Lower leg skin (tissue), 4 donors: ENCODE data around the gene KIF17. TPM values are rescaled to one million over a fixed set of nuclear protein-coding genes. Genes with fewer than 3 reads are reported as not detected.
"Not testable (repeated sequence)": the region's sequence is repeated elsewhere in the genome, so short reads cannot be mapped to it uniquely, and the experiment has no call there.

Source experiments
- DNase-seq, 2 donors: peaks; one replicate each; pipeline ENCODE4 v3.0.0-alpha.2; 2019; ENCODE audit warnings: low spot score in 2 of 2
- H3K4me3 ChIP-seq: fragments of 200-600 bp; sonication (generic); 2 replicates; pipeline ENCODE4 v1.5.1; 2017; ENCODE audit warnings: mild to moderate bottlenecking, low read depth; ENCODE audit not compliant: poor library complexity, severe bottlenecking
- POLR2A ChIP-seq, 2 donors: fragments of 450-650 bp; IDR thresholded peaks; one replicate each; pipeline ENCODE4 v1.6.1; 2016 to 2017; ENCODE audit warnings: antibody characterized with exemption in 2 of 2, mild to moderate bottlenecking in 1 of 2, moderate library complexity in 1 of 2
- WGBS, 2 donors: methylation state at CpG; one replicate each; pipeline ENCODE4 v1.1.5; 2018; 5-methylcytosine and 5-hydroxymethylcytosine counted together
- intact Hi-C: fragments of 100-400 bp; cut with DNase I; formaldehyde crosslinking; loops from one replicate; pipeline ENCODE4 v1.15.0; 2023; ENCODE audit warnings: low total_unique reads
- total RNA-seq, 4 donors: library from RNA; depleted of rRNA; stranded (reverse); fragments of >200 nt; gene quantifications; one replicate each; pipeline ENCODE4 v1.1.0, GENCODE V29; 2016
- TF ChIP-seq, protein P1 (sequence below), 3 donors: fragments of 450-650 bp; IDR thresholded peaks; one replicate each; pipeline ENCODE4 v1.5.1; 2016; ENCODE audit warnings: antibody characterized with exemption in 3 of 3, mild to moderate bottlenecking in 3 of 3, moderate library complexity in 2 of 3

The KIF17 gene
- total RNA-seq, 4 donors from 2014 or later, result 0.30 to 5.7 (median 2.2) TPM

DNA sequence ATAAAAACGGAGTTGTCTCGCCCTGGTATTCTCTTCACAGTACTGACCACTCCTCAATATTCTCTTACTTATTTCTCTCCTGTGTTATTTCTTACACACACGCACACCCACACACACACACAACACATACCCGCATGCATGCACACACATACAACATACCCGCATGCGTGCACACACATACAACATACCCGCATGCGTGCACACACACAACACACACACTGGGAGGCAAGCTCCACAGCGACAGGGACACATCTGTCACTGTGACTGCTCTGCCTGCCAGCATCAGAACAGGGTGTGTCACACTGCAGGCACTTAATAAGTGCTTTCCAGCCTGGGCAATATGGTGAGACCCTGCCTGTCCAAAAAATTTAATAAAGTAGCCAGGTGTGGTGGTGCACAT lies 35.8 kb downstream of the KIF17 start:
- DNase-seq, result no peak
- TF ChIP-seq POLR2A (IDR thresholded peaks at IDR 0.05), result no peak
- TF ChIP-seq, protein P1, sequence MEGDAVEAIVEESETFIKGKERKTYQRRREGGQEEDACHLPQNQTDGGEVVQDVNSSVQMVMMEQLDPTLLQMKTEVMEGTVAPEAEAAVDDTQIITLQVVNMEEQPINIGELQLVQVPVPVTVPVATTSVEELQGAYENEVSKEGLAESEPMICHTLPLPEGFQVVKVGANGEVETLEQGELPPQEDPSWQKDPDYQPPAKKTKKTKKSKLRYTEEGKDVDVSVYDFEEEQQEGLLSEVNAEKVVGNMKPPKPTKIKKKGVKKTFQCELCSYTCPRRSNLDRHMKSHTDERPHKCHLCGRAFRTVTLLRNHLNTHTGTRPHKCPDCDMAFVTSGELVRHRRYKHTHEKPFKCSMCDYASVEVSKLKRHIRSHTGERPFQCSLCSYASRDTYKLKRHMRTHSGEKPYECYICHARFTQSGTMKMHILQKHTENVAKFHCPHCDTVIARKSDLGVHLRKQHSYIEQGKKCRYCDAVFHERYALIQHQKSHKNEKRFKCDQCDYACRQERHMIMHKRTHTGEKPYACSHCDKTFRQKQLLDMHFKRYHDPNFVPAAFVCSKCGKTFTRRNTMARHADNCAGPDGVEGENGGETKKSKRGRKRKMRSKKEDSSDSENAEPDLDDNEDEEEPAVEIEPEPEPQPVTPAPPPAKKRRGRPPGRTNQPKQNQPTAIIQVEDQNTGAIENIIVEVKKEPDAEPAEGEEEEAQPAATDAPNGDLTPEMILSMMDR (IDR thresholded peaks at IDR 0.05), result no peak
- intact Hi-C loops, result no loop called here
- no peak overlapping the region for H3K4me3 ChIP-seq
- WGBS, 2 donors, result 87 to 89% methylated on average over 9 of the region's 9 CpGs

DNA sequence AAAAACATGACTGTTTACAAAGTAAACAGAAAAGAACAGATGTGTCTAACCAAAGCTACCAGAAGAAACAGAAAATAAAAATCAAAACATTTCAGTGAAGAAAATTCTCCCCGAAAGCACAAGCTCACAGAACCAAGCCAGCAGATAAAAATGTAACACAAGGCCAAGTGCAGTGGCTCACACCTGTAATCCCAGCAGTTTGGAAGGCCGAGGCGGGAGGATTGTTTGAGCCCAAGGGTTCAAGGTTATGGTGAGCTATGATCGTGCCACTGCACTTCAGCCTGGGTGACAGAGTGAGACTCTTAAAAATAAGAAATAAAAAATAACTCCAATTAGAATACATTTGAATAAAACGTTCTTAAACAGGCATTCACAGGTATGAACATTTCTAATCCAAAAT lies 37.5 kb downstream of the KIF17 start:
- no peak overlapping the region for H3K4me3 ChIP-seq
- TF ChIP-seq POLR2A (IDR thresholded peaks at IDR 0.05), result no peak
- TF ChIP-seq, protein P1 (IDR thresholded peaks at IDR 0.05), result no peak
- DNase-seq, result no peak
- intact Hi-C loops, result no loop called here
- whole genome bisulfite sequencing, 2 donors, result 85 to 89% methylated on average over 5 of the region's 5 CpGs

DNA sequence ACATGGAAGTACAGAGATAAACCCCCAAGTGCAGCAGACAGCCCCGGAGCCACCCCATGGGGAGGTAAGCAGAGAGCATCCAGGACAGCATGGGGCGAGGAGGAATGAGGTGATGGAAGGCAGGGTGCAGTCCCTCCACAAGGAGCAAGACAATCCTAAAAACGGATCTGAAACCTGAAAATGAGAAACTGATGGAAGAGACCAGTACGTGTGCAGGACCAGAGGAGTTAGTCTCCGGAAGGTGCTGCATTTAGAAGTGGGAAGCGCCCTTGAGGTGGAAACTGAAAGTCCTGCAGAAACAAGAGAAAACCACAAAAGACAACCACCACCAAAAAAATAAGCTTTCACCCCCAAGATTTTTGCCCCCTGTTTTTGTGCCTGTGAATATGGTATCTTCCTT lies 39.2 kb downstream of the KIF17 start:
- TF ChIP-seq, protein P1 (IDR thresholded peaks at IDR 0.05), result no peak
- TF ChIP-seq POLR2A (IDR thresholded peaks at IDR 0.05), result no peak
- intact Hi-C loops, result no loop called here
- no peak overlapping the region for H3K4me3 ChIP-seq
- peak in 1 of 2 donors; percentile 62 for DNase-seq
- WGBS, 2 donors, result 74 to 77% methylated on average over 6 of the region's 6 CpGs

DNA sequence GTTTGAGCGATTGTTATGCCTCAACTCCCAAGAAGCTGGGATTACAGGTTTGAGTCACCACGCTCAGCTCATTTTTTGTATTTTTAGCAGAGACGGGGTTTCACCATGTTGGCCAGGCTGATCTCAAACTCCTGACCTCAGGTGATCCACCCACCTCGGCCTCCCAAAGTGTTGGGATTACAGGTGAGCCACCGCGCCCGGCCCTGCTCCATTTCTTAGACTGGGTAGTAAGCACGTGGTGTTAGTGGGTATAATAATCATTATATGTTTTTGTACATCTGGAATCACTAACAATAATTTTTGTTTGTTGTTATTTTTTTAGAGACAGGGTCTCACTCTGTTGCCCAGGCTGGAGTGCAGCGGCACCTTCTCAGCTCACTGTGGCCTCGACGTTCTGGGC lies 44.2 kb downstream of the KIF17 start:
- intact Hi-C loops, DNase-seq, H3K4me3 ChIP-seq: not testable (repeated sequence)
- 86 to 89% methylated on average over 11 of the region's 11 CpGs for WGBS, 2 donors

DNA sequence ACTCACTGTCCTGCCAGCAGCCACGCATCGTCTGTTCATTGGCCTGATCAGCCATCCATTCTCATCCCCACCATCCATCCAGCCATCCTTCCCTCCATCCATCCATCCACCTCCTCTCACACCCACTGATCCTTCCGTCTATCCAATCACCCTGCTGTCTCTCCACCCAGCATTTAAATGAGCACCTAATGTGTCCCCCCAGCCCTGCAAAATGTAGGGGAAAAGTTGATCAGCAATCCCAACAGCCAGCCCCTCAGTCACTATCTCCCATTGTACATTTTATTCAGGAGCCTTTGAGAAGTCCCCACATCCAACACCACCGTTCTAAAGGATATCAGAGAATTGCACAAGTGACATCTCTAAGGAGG lies 45.6 kb downstream of the KIF17 start:
- TF ChIP-seq, protein P1 (IDR thresholded peaks at IDR 0.05), result no peak
- no peak for TF ChIP-seq POLR2A (IDR thresholded peaks at IDR 0.05)
- intact Hi-C loops, result no loop called here
- WGBS, 2 donors, result 85 to 89% methylated on average over 4 of the region's 4 CpGs
- no peak overlapping the region for H3K4me3 ChIP-seq
- no peak for DNase-seq

DNA sequence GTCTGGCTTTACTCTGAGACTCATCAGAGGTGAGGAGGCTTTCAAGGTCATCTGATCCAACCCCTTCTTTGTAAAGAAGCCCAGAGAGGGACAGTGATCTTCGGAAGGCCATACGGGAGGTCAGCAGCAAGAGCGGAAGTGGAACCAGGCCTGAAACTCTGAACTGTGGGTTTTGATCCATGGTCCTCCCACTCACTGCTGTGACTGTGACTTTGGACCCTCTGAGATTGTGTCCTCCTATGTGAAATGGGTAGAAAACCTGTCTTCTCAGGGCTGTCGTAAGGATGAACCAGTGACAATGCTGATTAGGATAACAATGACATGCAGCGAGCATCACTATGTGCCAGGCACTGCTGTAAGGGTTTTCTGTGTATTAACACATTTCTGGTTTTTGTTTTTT lies 46.9 kb downstream of the KIF17 start:
- intact Hi-C loops, result no loop called here
- H3K4me3 ChIP-seq, result no peak overlapping the region
- no peak for DNase-seq
- 91 to 93% methylated on average over 5 of the region's 5 CpGs for WGBS, 2 donors
- TF ChIP-seq POLR2A (IDR thresholded peaks at IDR 0.05), result no peak
- TF ChIP-seq, protein P1 (IDR thresholded peaks at IDR 0.05), result no peak
